GM12878 (cell line): ENCODE data around the gene AGGF1. TPM values are rescaled to one million over a fixed set of nuclear protein-coding genes. Genes with fewer than 3 reads are reported as not detected.

ENCODE experiments used
- ATAC-seq: fragments of 200-7000 bp; cut with Tn5 transposase; 3 replicates; pipeline ENCODE4 v1.9.1; 2020; ENCODE audit warnings: mild to moderate bottlenecking, moderate library complexity
- BruUV-seq: library from RNA; stranded (reverse); fragments of 400-500 nt; replicated peaks from 2 replicates; lab custom pipeline; 2021; lab: Mats Ljungman, UMichigan
- CTCF ChIA-PET: fragments of 300-600 bp; sonication (Branson Sonifier 250); formaldehyde crosslinking; extraction: SDS; loops from one replicate; lab custom pipeline; 2021; ENCODE audit warnings: inconsistent platforms; lab: Yijun Ruan, JAX
- POLR2A ChIA-PET: fragments of 350-600 bp; formaldehyde crosslinking; extraction: SDS; loops from one replicate; lab custom pipeline; 2021; ENCODE audit warnings: inconsistent platforms; lab: Charles Lee
- RAD21 ChIA-PET: fragments of 300-600 bp; sonication (Branson Sonifier 250); formaldehyde crosslinking; loops from one replicate; lab custom pipeline; 2023; ENCODE audit warnings: antibody characterized with exemption; ENCODE audit not compliant: unreplicated experiment; lab: Charles Lee
- SMC1A ChIA-PET: fragments of 300-600 bp; sonication (Branson Sonifier 250); formaldehyde crosslinking; loops from one replicate; lab custom pipeline; 2023; ENCODE audit not compliant: unreplicated experiment, uncharacterized antibody; lab: Charles Lee
- DNase-seq: peaks from one replicate; pipeline ENCODE4 v3.0.0-alpha.2; 2011; ENCODE audit warnings: low read depth, low spot score
- FAIRE-seq: peaks from 3 replicates; lab custom pipeline; 2011; peaks lifted over from hg19 to GRCh38; lab: Jason Lieb, UNC
- H2AFZ ChIP-seq: 2 replicates; pipeline ENCODE4 v1.6.0; 2011; ENCODE audit warnings: low read depth, low read length, control low read depth; ENCODE audit not compliant: control insufficient read depth
- H3K27ac ChIP-seq: 2 replicates; pipeline ENCODE4 v1.5.1; 2011; ENCODE audit warnings: control low read depth; ENCODE audit not compliant: control insufficient read depth, insufficient read depth
- H3K27me3 ChIP-seq, 2 experiments: replicated peaks in 1 of 2; 2 replicates each; pipeline versions ENCODE4 v1.6.0 to v1.6.1; 2011; ENCODE audit warnings: low read length in 1 of 2; ENCODE audit not compliant: control insufficient read depth in 2 of 2, insufficient read depth in 2 of 2
- H3K36me3 ChIP-seq, 2 experiments: 2 replicates each; pipeline ENCODE4 v1.5.1; 2011; ENCODE audit warnings: low read length in 1 of 2; ENCODE audit not compliant: control insufficient read depth in 2 of 2, insufficient read depth in 2 of 2
- H3K4me1 ChIP-seq: 2 replicates; pipeline ENCODE4 v1.6.1; 2011; ENCODE audit warnings: mild to moderate bottlenecking, low read length, moderate library complexity, mixed read lengths; ENCODE audit not compliant: control insufficient read depth, insufficient read depth
- H3K4me2 ChIP-seq: 2 replicates; pipeline ENCODE4 v1.6.0; 2011; ENCODE audit warnings: control low read depth; ENCODE audit not compliant: control insufficient read depth, insufficient read depth
- H3K4me3 ChIP-seq: fragments of 200-600 bp; sonication (generic); 2 replicates; pipeline ENCODE4 v1.5.1; 2016
- H3K79me2 ChIP-seq: 2 replicates; pipeline ENCODE4 v1.6.0; 2011; ENCODE audit warnings: low read length; ENCODE audit not compliant: control insufficient read depth, insufficient read depth
- H3K9ac ChIP-seq: 2 replicates; pipeline ENCODE4 v1.8.0; 2011; ENCODE audit warnings: low read length, control low read depth, mixed read lengths; ENCODE audit not compliant: control insufficient read depth, insufficient read depth
- H3K9me3 ChIP-seq: replicated peaks from 3 replicates; pipeline ENCODE4 v1.5.1; 2011; ENCODE audit warnings: mild to moderate bottlenecking, low read length; ENCODE audit not compliant: control insufficient read depth, insufficient read depth
- H4K20me1 ChIP-seq: 2 replicates; pipeline ENCODE4 v1.6.0; 2011; ENCODE audit not compliant: control insufficient read depth, insufficient read depth
- CHD4 ChIP-seq: fragments of 200-600 bp; sonication (generic); IDR thresholded peaks from 2 replicates; pipeline ENCODE4 v1.6.1; 2016; ENCODE audit warnings: mild to moderate bottlenecking
- CREB1 ChIP-seq: IDR thresholded peaks from 2 replicates; pipeline ENCODE4 v1.6.1; 2012; ENCODE audit warnings: low read depth, mild to moderate bottlenecking, inconsistent platforms
- E2F8 ChIP-seq: fragments of 450-650 bp; IDR thresholded peaks from 2 replicates; pipeline ENCODE4 v1.6.1; 2018; ENCODE audit warnings: mild to moderate bottlenecking, low read depth, moderate library complexity; ENCODE audit not compliant: partially characterized antibody
- NKRF ChIP-seq: fragments of 450-650 bp; conservative IDR thresholded peaks from 2 replicates; pipeline ENCODE4 v1.6.1; 2017; ENCODE audit warnings: mild to moderate bottlenecking, moderate library complexity
- PAX5 ChIP-seq: IDR thresholded peaks from 2 replicates; pipeline ENCODE4 v1.6.1; 2011; ENCODE audit warnings: low read depth, low read length, borderline replicate concordance
- ZBTB11 ChIP-seq: fragments of 450-650 bp; formaldehyde crosslinking; IDR thresholded peaks from 2 replicates; pipeline ENCODE4 v1.5.0; 2022; ENCODE audit warnings: mild to moderate bottlenecking, missing genetic modification characterization
- WGBS: methylation state at CpG from one replicate; pipeline ENCODE4 v1.1.6; 2016; ENCODE audit warnings: low lambda C conversion rate; ENCODE audit not compliant: insufficient replicate concordance, insufficient coverage; ENCODE audit errors: missing lambda C conversion rate; 5-methylcytosine and 5-hydroxymethylcytosine counted together
- in situ Hi-C: fragments of 300-500 bp; cut with MboI; formaldehyde crosslinking; loops from 9 replicates; pipeline ENCODE4 v1.14.3; 2018; ENCODE audit warnings: mixed read lengths
- intact Hi-C: fragments of 100-400 bp; cut with micrococcal nuclease; formaldehyde crosslinking; loops from one replicate; pipeline ENCODE4 v1.14.2; 2022; ENCODE audit not compliant: unreplicated experiment
- polyA plus RNA-seq, 11 experiments: library from polyadenylated mRNA; depleted of rRNA in 4 of 11; unstranded in 6 of 11; stranded (reverse) in 5 of 11; fragments of >200 nt; fragmentation: Nextera tagmentation in 4 of 11; fragmentation: Illumina TruSeq in 1 of 11; extraction: Ambion mirVana in 4 of 11; extraction: Trizol in 1 of 11; gene quantifications; 1 replicate in 1 of 11; 2 replicates in 10 of 11; pipeline versions ENCODE4 v1.2.1 to v1.2.3, GENCODE V29; 2011 to 2016; ENCODE audit warnings: inconsistent platforms in 2 of 11, missing spikeins in 2 of 11, low read depth in 1 of 11
- total RNA-seq, 4 experiments: library from RNA; depleted of rRNA in 3 of 4; stranded (reverse); fragments of >200 nt in 3 of 4; fragmentation: Illumina TruSeq in 1 of 4; extraction: Trizol in 1 of 4; gene quantifications; 2 replicates each; pipeline versions ENCODE4 v1.2.1 to v1.2.3, GENCODE V29; 2013 to 2021
- TF ChIP-seq, protein P1 (sequence below): IDR thresholded peaks from 2 replicates; pipeline ENCODE4 v1.6.1; 2011; ENCODE audit warnings: borderline replicate concordance, low read depth, mild to moderate bottlenecking, moderate library complexity, low read length; ENCODE audit not compliant: insufficient read depth, poor library complexity, severe bottlenecking

The AGGF1 gene
- total and polyA plus RNA-seq, 10 of the 15 experiments (the other 5 are each of a cell fraction or from before 2014, with no cell fraction given), result 7.3 to 43.4 (median 20.2) TPM

DNA sequence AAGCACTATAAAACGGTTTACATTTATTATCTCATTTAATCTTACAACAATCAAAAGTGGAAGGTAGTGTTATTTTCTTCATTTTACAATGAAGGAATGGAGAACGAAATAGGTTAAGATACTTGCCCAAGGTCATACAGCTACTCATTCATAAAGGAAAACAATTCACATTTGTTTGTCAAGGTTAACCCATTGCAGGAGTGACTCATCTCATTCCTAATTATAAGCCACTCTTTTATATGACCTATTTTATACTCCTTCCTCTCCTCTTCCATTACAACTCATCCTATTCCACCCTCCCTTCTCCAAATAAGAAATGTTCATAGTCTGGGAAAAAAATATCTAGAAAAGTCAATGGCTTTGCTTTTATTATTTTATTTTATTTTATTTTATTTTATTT is 47.8 kb upstream of the AGGF1 start:
- H3K27ac ChIP-seq, result no peak overlapping the region
- ChIA-PET RAD21 (no interaction called here), SMC1A (no interaction called here), CTCF (no interaction called here), POLR2A (no interaction called here)
- H4K20me1 ChIP-seq, result no peaks in the 10 kb centered on the region
- TF ChIP-seq CHD4 (no peak), E2F8 (no peak), CREB1 (no peak), ZBTB11 (CRISPR knock-in tag) (no peak), PAX5 (no peak), NKRF (no peak)
- TF ChIP-seq, protein P1, sequence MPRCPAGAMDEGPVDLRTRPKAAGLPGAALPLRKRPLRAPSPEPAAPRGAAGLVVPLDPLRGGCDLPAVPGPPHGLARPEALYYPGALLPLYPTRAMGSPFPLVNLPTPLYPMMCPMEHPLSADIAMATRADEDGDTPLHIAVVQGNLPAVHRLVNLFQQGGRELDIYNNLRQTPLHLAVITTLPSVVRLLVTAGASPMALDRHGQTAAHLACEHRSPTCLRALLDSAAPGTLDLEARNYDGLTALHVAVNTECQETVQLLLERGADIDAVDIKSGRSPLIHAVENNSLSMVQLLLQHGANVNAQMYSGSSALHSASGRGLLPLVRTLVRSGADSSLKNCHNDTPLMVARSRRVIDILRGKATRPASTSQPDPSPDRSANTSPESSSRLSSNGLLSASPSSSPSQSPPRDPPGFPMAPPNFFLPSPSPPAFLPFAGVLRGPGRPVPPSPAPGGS, result no peak
- H3K79me2 ChIP-seq, result no peaks in the 10 kb centered on the region
- ATAC-seq, result no peak
- WGBS, result 2% methylated on average over 2 of the region's 2 CpGs
- H2AFZ ChIP-seq, result no peak overlapping the region
- DNase-seq, result no peak
- in situ Hi-C loops (no loop called here), intact Hi-C loops (no loop called here)
- no peaks in the 10 kb centered on the region for H3K27me3 ChIP-seq
- H3K36me3 ChIP-seq, result no peaks in the 10 kb centered on the region
- H3K9me3 ChIP-seq, result no peaks in the 10 kb centered on the region
- no peak overlapping the region for H3K4me2 ChIP-seq
- no TSS peak for BruUV-seq
- H3K4me1 ChIP-seq, result no peaks in the 10 kb centered on the region
- no peak for FAIRE-seq
- H3K4me3 ChIP-seq, result no peak overlapping the region
- no peak overlapping the region for H3K9ac ChIP-seq
